OCI-LY7 (cell line): Measurements from ENCODE around the gene SNAPC1. TPM values are rescaled to one million over a fixed set of nuclear protein-coding genes. Genes with fewer than 3 reads are reported as not detected.
A peak's percentile ranks its signal among the peaks of the same experiment; 100 is the strongest.

Experiments
- Bru-seq: library from RNA; stranded (reverse); fragments of 400-500 nt; gene quantifications from one replicate; lab custom pipeline; 2021; lab: Mats Ljungman, UMichigan
- BruChase-seq, 2 experiments: library from RNA; stranded (reverse); fragments of 400-500 nt; gene quantifications; one replicate each; lab custom pipeline; 2021; lab: Mats Ljungman, UMichigan
- BruUV-seq: library from RNA; stranded (reverse); fragments of 400-500 nt; replicated peaks from 2 replicates; lab custom pipeline; 2021; lab: Mats Ljungman, UMichigan
- CTCF ChIA-PET: fragments of 300-600 bp; sonication (Branson Sonifier 250); formaldehyde crosslinking; loops from one replicate; lab custom pipeline; 2022; ENCODE audit warnings: antibody characterized with exemption; ENCODE audit not compliant: unreplicated experiment; lab: Charles Lee
- POLR2A ChIA-PET: fragments of 300-600 bp; sonication (Branson Sonifier 250); formaldehyde crosslinking; loops from one replicate; lab custom pipeline; 2022; ENCODE audit warnings: antibody characterized with exemption; lab: Charles Lee
- DNase-seq: peaks from one replicate; pipeline ENCODE4 v3.0.0-alpha.2; 2015; ENCODE audit warnings: low spot score
- H2AFZ ChIP-seq: fragments of 200-600 bp; sonication (generic), shearing (Covaris generic); 2 replicates; pipeline ENCODE4 v1.6.1; 2014; ENCODE audit warnings: mild to moderate bottlenecking, antibody characterized with exemption, low read length, moderate library complexity
- H3K27ac ChIP-seq: fragments of 200-600 bp; sonication (generic); 2 replicates; pipeline ENCODE4 v1.5.1; 2014; ENCODE audit warnings: mixed run types, low read depth, mild to moderate bottlenecking, moderate library complexity, low read length, inconsistent platforms; ENCODE audit not compliant: poor library complexity, severe bottlenecking
- H3K36me3 ChIP-seq: fragments of 200-600 bp; sonication (generic); 2 replicates; pipeline ENCODE4 v1.6.1; 2014; ENCODE audit warnings: mild to moderate bottlenecking, antibody characterized with exemption, low read length, moderate library complexity, mixed read lengths; ENCODE audit not compliant: insufficient read depth
- H3K4me1 ChIP-seq: fragments of 200-600 bp; sonication (generic); 2 replicates; pipeline ENCODE4 v1.5.1; 2014; ENCODE audit warnings: mild to moderate bottlenecking, low read length; ENCODE audit not compliant: insufficient read depth, poor library complexity, severe bottlenecking
- H3K4me2 ChIP-seq: fragments of 200-600 bp; sonication (generic); 2 replicates; pipeline ENCODE4 v1.6.1; 2014; ENCODE audit warnings: mild to moderate bottlenecking, low read length
- H3K4me3 ChIP-seq: fragments of 200-600 bp; sonication (generic); 2 replicates; pipeline ENCODE4 v1.5.1; 2014; ENCODE audit warnings: mild to moderate bottlenecking, low read depth, low read length; ENCODE audit not compliant: poor library complexity, severe bottlenecking
- H3K79me2 ChIP-seq: fragments of 200-600 bp; sonication (generic); 2 replicates; pipeline ENCODE4 v1.6.1; 2016; ENCODE audit warnings: low read depth, mild to moderate bottlenecking, low read length, moderate library complexity, mixed read lengths; ENCODE audit not compliant: insufficient read depth
- H3K9me2 ChIP-seq: fragments of 200-600 bp; sonication (generic); 2 replicates; pipeline ENCODE4 v1.6.1; 2016; ENCODE audit warnings: mild to moderate bottlenecking, low read length, mixed read lengths; ENCODE audit not compliant: insufficient read depth
- H3K9me3 ChIP-seq: fragments of 200-600 bp; sonication (generic); 2 replicates; pipeline ENCODE4 v1.6.1; 2014; ENCODE audit warnings: mild to moderate bottlenecking, mixed run types, low read length, mixed read lengths
- H4K20me1 ChIP-seq: fragments of 200-600 bp; sonication (generic); 2 replicates; pipeline ENCODE4 v1.6.1; 2014; ENCODE audit warnings: mild to moderate bottlenecking, antibody characterized with exemption, low read length, moderate library complexity, mixed read lengths; ENCODE audit not compliant: insufficient read depth
- EZH2phosphoT487 ChIP-seq: fragments of 200-600 bp; sonication (generic); IDR thresholded peaks from 2 replicates; pipeline ENCODE4 v1.6.1; 2018; ENCODE audit warnings: low read depth, borderline replicate concordance, mild to moderate bottlenecking, mixed run types, antibody characterized with exemption, low read length, moderate library complexity, mixed read lengths
- intact Hi-C: fragments of 100-400 bp; cut with micrococcal nuclease; formaldehyde crosslinking; loops from one replicate; pipeline ENCODE4 v1.10.0; 2022; ENCODE audit not compliant: unreplicated experiment
- long read RNA-seq: library from polyadenylated mRNA; stranded (forward); transcript quantifications from one replicate; pipeline ENCODE4 v2.0.0, GENCODE V29; 2022
- total RNA-seq, 2 experiments: library from RNA; depleted of rRNA in 1 of 2; stranded (reverse); fragments of >200 nt in 1 of 2; shearing (Covaris generic) in 1 of 2; gene quantifications; 2 replicates each; pipeline ENCODE4 v1.2.3, GENCODE V29; 2014 to 2022
- TF ChIP-seq, protein P1 (sequence below): fragments of 200-600 bp; sonication (generic); conservative IDR thresholded peaks from 2 replicates; pipeline ENCODE4 v1.5.1; 2014; ENCODE audit warnings: mild to moderate bottlenecking, antibody characterized with exemption, low read length, moderate library complexity, mixed read lengths

The SNAPC1 gene, protein sequence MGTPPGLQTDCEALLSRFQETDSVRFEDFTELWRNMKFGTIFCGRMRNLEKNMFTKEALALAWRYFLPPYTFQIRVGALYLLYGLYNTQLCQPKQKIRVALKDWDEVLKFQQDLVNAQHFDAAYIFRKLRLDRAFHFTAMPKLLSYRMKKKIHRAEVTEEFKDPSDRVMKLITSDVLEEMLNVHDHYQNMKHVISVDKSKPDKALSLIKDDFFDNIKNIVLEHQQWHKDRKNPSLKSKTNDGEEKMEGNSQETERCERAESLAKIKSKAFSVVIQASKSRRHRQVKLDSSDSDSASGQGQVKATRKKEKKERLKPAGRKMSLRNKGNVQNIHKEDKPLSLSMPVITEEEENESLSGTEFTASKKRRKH
- 10.5 and 11.7 TPM in 2 replicates for total RNA-seq (2014; rRNA removed; shearing (Covaris generic))
- total RNA-seq (2022) = 9.5 and 12.1 TPM in 2 replicates
- percentile 85 among the genes with signal in this experiment for Bru-seq, nascent RNA
- BruChase-seq, experiment 1, labeled RNA remaining after a 6-hour chase = percentile 79 among the genes with signal in this experiment
- percentile 78 among the genes with signal in this experiment for BruChase-seq, experiment 2, labeled RNA remaining after a 2-hour chase
- long read RNA-seq, transcript SNAPC1-201 (10 exons, 2,656 nt) = major isoform, 56 of 63 reads
- long read RNA-seq, partial matches to known transcripts = 1 of 63 reads
- long read RNA-seq, other reads (novel, unspliced or antisense) = 6 of 63 reads

DNA sequence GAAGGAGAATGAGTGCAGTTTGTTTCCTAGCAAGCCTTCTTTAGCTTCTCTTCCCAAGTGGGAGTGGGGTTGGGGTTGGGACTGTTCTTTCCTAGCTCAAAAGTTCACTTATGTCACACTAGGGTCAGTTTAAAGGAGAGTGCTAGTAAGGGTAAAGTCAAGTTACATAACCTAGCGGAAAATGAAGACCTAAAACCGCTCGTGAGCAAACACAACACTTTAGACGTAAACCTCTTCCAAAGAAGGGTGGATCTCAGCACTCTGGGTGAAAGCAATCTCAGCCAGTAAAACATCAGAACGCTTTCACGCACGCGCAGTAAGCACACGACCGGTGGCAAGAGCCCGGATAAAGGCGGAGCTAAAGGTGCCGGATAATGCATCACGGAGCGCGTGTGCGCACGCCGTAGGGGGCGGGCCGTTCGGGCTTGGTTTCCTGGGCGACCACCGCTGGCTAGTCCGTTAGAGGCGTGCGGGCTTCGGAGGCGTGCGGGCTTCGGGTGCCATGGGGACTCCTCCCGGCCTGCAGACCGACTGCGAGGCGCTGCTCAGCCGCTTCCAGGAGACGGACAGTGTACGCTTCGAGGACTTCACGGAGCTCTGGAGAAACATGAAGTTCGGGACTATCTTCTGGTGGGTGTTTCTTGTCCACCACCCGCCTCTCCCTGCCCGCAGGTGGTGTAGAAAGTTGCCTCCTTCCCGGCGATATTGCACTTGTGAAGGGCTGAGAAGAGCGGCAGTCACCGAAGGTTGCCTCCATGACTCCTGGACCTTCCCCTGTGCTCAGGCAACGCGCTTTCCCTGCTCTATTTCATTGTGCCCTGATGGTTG, at the start of gene SNAPC1:
TSS of gene SNAPC1 (plus strand) at position 462 of the 828 bp plus-strand sequence. CDS start at position 503, 41 bp downstream.
- peaks cover 36% of the 10 kb centered on the region for H3K4me1 ChIP-seq
- TF ChIP-seq, protein P1, sequence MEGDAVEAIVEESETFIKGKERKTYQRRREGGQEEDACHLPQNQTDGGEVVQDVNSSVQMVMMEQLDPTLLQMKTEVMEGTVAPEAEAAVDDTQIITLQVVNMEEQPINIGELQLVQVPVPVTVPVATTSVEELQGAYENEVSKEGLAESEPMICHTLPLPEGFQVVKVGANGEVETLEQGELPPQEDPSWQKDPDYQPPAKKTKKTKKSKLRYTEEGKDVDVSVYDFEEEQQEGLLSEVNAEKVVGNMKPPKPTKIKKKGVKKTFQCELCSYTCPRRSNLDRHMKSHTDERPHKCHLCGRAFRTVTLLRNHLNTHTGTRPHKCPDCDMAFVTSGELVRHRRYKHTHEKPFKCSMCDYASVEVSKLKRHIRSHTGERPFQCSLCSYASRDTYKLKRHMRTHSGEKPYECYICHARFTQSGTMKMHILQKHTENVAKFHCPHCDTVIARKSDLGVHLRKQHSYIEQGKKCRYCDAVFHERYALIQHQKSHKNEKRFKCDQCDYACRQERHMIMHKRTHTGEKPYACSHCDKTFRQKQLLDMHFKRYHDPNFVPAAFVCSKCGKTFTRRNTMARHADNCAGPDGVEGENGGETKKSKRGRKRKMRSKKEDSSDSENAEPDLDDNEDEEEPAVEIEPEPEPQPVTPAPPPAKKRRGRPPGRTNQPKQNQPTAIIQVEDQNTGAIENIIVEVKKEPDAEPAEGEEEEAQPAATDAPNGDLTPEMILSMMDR = no peak
- TF ChIP-seq EZH2phosphoT487 = no peak
- peak within 1 kb of the TSS; percentile 92 for H3K4me3 ChIP-seq
- CTCF ChIA-PET = interaction anchor here (0.6 to 1.6 kb wide), 6 partner anchors 20 to 291 kb away, joined by 3 to 9 read pairs (median 3); no protein-coding TSS in a partner anchor
- H2AFZ ChIP-seq = peak within 1 kb of the TSS; percentile 90
- H3K4me2 ChIP-seq = peak within 1 kb of the TSS; percentile 91
- intact Hi-C loops = loop anchor here (2.0 kb wide), 1 partner anchor 289 kb away; no protein-coding TSS in a partner anchor
- TSS peak; percentile 58 for BruUV-seq
- H3K27ac ChIP-seq = peak within 1 kb of the TSS; percentile 74
- H3K9me3 ChIP-seq = no peaks in the 10 kb centered on the region
- peak; percentile 100 for DNase-seq
- no peaks in the 10 kb centered on the region for H3K9me2 ChIP-seq
- H4K20me1 ChIP-seq = peaks cover 11% of the 10 kb centered on the region; the same call in 1 of the 2 replicates
- H3K79me2 ChIP-seq = peaks cover 49% of the 10 kb centered on the region
- H3K36me3 ChIP-seq = peaks cover 28% of the 10 kb centered on the region
- POLR2A ChIA-PET = interaction anchor here (0.6 to 5.6 kb wide), 27 partner anchors 9 to 297 kb away, joined by 3 to 55 read pairs (median 4); partner anchors contain the start of gene HIF1A

DNA sequence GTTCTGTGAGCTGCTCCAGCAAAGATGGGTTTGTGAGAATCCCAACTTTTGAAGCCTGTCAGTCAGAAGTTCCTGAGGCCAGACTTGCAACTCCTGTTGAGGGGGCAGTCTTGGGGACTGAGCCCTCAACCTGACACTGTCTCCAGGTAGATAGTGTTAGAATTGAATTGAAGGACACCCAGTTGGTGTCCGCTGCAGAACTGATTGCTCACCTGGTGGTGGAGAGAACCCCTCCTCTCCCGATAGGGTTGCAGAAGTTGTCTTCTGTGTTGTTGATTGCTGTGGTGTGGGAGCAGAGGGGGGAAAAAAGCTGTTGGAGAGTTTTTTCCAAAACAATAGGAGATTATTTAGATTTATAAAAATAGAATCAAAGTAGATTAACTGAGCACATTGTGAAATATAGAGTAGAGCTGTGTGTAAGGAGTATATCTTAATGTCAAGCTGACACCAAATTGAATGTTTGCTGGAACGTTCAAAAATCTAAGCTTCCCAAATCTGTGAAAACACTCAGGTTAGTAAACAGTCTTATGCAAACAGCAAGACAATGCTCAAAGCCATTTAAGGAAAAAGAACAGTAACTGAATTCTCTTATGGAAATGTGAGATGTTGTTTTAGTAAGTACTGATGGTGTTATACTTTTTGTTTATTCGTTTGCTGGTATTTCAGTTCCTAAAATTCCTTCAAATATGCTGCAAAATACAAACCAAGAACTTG, 48.3 kb upstream of the SNAPC1 start:
- intact Hi-C loops = loop anchor here (5.0 kb wide), 1 partner anchor 147 kb away; no protein-coding TSS in a partner anchor
- Histone ChIP-seq H3K9me3 (no peaks in the 10 kb centered on the region), H3K36me3 (no peaks in the 10 kb centered on the region; the same call in 1 of the 2 replicates), H3K27ac (no peak overlapping the region), H2AFZ (no peak overlapping the region), H3K4me3 (no peak overlapping the region), H3K9me2 (no peaks in the 10 kb centered on the region), H3K4me2 (peak overlapping the region; percentile 62; the same call in 1 of the 2 replicates), H3K79me2 (peaks cover 100% of the 10 kb centered on the region), H4K20me1 (peaks cover 81% of the 10 kb centered on the region), H3K4me1 (peaks cover 96% of the 10 kb centered on the region)
- TF ChIP-seq EZH2phosphoT487 = no peak
- TF ChIP-seq, protein P1 = no peak
- POLR2A ChIA-PET = interaction anchor here (0.8 to 8.2 kb wide), 7 partner anchors 8 to 161 kb away, joined by 3 to 79 read pairs (median 3); no protein-coding TSS in a partner anchor
- BruUV-seq = no TSS peak
- no peak for DNase-seq
- CTCF ChIA-PET = no interaction called here
